SK-N-SH (cell line): ENCODE measurements around the gene DCP1B.

ENCODE experiments used
- EZH2phosphoT487 ChIP-seq: fragments of 200-600 bp; sonication (generic); IDR thresholded peaks from 2 replicates; pipeline ENCODE4 v1.6.1; 2017; ENCODE audit warnings: low read depth, mixed run types, mild to moderate bottlenecking, antibody characterized with exemption, moderate library complexity, borderline replicate concordance
- NRF1 ChIP-seq: IDR thresholded peaks from 2 replicates; pipeline ENCODE4 v1.6.1; 2012; ENCODE audit warnings: low read depth, mild to moderate bottlenecking, low read length
- RFX5 ChIP-seq: IDR thresholded peaks from 2 replicates; pipeline ENCODE4 v1.6.1; 2012; ENCODE audit warnings: mild to moderate bottlenecking, improper control_type of control experiment, low read length
- TAF1 ChIP-seq: IDR thresholded peaks from 2 replicates; pipeline ENCODE4 v1.6.1; 2012; ENCODE audit warnings: low read depth, mild to moderate bottlenecking, low read length, moderate library complexity, borderline replicate concordance
- TF ChIP-seq, protein P1 (sequence below): IDR thresholded peaks from 2 replicates; pipeline ENCODE4 v1.6.1; 2012; ENCODE audit warnings: mild to moderate bottlenecking, low read depth, low read length, moderate library complexity
- TF ChIP-seq, protein P2 (sequence below): fragments of 200-600 bp; sonication (generic); IDR thresholded peaks from 2 replicates; pipeline ENCODE4 v1.6.1; 2017; ENCODE audit warnings: antibody characterized with exemption, mild to moderate bottlenecking, moderate library complexity
- TF ChIP-seq, protein P3 (sequence below): IDR thresholded peaks from 2 replicates; pipeline ENCODE4 v1.4.0; 2012; ENCODE audit warnings: low read depth
- TF ChIP-seq, protein P4 (sequence below): IDR thresholded peaks from 2 replicates; pipeline ENCODE4 v1.4.0; 2012; ENCODE audit warnings: low read depth, borderline replicate concordance

DNA sequence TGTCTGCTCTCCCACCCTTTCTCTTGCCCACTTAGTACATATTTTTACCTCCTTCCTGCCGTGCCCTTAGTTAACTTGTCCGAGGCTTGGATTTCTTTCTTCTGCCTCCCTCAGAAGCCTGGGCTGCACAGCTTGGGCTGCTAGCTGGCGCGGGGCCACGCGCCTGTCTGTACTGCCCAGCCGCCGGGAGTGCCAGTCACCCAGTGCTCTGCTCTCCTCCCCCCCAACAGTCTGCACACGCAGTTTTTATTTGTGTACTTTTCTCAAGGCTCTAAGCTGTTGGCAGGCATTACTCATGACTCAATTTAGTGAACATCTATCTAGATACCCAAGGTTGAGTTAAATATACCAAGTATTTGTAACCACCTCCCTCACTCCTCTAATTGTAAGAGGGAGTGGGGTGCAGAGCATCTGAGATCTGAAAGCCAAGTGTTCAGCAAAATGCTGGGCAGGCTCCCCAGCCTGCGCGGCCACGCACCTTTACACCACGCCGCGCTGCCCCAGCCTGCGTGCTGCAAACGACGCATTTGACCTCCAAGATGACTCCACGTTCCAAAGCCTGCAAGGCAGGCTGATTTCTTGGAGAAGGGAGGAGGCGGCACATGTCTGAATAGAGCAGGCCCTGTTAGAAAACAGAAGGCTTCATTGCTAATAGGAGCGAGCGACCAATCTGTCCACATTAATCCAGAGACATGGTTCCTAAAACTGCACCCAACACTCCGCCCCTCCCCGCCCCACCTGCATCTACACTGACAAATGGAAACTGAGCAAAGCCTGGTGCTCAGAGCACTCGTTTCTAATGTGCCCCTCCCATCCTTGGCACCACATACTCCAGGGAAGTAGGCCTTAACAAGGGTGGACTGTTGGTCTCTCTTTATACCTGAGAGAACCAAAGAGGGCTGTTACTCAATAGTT, 67.6 kb downstream of the DCP1B start:
- TF ChIP-seq, protein P1, sequence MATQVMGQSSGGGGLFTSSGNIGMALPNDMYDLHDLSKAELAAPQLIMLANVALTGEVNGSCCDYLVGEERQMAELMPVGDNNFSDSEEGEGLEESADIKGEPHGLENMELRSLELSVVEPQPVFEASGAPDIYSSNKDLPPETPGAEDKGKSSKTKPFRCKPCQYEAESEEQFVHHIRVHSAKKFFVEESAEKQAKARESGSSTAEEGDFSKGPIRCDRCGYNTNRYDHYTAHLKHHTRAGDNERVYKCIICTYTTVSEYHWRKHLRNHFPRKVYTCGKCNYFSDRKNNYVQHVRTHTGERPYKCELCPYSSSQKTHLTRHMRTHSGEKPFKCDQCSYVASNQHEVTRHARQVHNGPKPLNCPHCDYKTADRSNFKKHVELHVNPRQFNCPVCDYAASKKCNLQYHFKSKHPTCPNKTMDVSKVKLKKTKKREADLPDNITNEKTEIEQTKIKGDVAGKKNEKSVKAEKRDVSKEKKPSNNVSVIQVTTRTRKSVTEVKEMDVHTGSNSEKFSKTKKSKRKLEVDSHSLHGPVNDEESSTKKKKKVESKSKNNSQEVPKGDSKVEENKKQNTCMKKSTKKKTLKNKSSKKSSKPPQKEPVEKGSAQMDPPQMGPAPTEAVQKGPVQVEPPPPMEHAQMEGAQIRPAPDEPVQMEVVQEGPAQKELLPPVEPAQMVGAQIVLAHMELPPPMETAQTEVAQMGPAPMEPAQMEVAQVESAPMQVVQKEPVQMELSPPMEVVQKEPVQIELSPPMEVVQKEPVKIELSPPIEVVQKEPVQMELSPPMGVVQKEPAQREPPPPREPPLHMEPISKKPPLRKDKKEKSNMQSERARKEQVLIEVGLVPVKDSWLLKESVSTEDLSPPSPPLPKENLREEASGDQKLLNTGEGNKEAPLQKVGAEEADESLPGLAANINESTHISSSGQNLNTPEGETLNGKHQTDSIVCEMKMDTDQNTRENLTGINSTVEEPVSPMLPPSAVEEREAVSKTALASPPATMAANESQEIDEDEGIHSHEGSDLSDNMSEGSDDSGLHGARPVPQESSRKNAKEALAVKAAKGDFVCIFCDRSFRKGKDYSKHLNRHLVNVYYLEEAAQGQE: no peak
- TF ChIP-seq, protein P2, sequence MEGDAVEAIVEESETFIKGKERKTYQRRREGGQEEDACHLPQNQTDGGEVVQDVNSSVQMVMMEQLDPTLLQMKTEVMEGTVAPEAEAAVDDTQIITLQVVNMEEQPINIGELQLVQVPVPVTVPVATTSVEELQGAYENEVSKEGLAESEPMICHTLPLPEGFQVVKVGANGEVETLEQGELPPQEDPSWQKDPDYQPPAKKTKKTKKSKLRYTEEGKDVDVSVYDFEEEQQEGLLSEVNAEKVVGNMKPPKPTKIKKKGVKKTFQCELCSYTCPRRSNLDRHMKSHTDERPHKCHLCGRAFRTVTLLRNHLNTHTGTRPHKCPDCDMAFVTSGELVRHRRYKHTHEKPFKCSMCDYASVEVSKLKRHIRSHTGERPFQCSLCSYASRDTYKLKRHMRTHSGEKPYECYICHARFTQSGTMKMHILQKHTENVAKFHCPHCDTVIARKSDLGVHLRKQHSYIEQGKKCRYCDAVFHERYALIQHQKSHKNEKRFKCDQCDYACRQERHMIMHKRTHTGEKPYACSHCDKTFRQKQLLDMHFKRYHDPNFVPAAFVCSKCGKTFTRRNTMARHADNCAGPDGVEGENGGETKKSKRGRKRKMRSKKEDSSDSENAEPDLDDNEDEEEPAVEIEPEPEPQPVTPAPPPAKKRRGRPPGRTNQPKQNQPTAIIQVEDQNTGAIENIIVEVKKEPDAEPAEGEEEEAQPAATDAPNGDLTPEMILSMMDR: no peak
- TF ChIP-seq, protein P3, sequence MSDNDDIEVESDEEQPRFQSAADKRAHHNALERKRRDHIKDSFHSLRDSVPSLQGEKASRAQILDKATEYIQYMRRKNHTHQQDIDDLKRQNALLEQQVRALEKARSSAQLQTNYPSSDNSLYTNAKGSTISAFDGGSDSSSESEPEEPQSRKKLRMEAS: no peak; the same call in 1 of the 2 replicates
- TF ChIP-seq NRF1 (no peak), EZH2phosphoT487 (no peak), TAF1 (no peak), RFX5 (no peak)
- TF ChIP-seq, protein P4, sequence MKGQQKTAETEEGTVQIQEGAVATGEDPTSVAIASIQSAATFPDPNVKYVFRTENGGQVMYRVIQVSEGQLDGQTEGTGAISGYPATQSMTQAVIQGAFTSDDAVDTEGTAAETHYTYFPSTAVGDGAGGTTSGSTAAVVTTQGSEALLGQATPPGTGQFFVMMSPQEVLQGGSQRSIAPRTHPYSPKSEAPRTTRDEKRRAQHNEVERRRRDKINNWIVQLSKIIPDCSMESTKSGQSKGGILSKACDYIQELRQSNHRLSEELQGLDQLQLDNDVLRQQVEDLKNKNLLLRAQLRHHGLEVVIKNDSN: no peak
